Lower leg skin (tissue), 4 donors: Measurements from ENCODE around the gene SBNO2. TPM values are rescaled to one million over a fixed set of nuclear protein-coding genes. Genes with fewer than 3 reads are reported as not detected.

Experiments
- DNase-seq, 2 donors: peaks; one replicate each; pipeline ENCODE4 v3.0.0-alpha.2; 2019; ENCODE audit warnings: low spot score in 2 of 2
- H3K4me3 ChIP-seq: fragments of 200-600 bp; sonication (generic); 2 replicates; pipeline ENCODE4 v1.5.1; 2017; ENCODE audit warnings: mild to moderate bottlenecking, low read depth; ENCODE audit not compliant: poor library complexity, severe bottlenecking
- CTCF ChIP-seq, 3 donors: fragments of 450-650 bp; IDR thresholded peaks; one replicate each; pipeline ENCODE4 v1.5.1; 2016; ENCODE audit warnings: antibody characterized with exemption in 3 of 3, mild to moderate bottlenecking in 3 of 3, moderate library complexity in 2 of 3
- POLR2A ChIP-seq, 2 donors: fragments of 450-650 bp; IDR thresholded peaks; one replicate each; pipeline ENCODE4 v1.6.1; 2016 to 2017; ENCODE audit warnings: antibody characterized with exemption in 2 of 2, mild to moderate bottlenecking in 1 of 2, moderate library complexity in 1 of 2
- WGBS, 2 donors: methylation state at CpG; one replicate each; pipeline ENCODE4 v1.1.5; 2018; 5-methylcytosine and 5-hydroxymethylcytosine counted together
- intact Hi-C: fragments of 100-400 bp; cut with DNase I; formaldehyde crosslinking; loops from one replicate; pipeline ENCODE4 v1.15.0; 2023; ENCODE audit warnings: low total_unique reads
- total RNA-seq, 4 donors: library from RNA; depleted of rRNA; stranded (reverse); fragments of >200 nt; gene quantifications; one replicate each; pipeline ENCODE4 v1.1.0, GENCODE V29; 2016

The SBNO2 gene
- total RNA-seq, 4 donors from 2014 or later: 54.8 to 68.6 (median 60.3) TPM

GRCh38 chr19:1089891-1090290 lies 84.2 kb downstream of the SBNO2 start:
- intact Hi-C loops: no loop called here
- DNase-seq: no peak

GRCh38 chr19:1089126-1089771 lies 84.8 kb downstream of the SBNO2 start:
- DNase-seq: no peak
- TF ChIP-seq POLR2A (IDR thresholded peaks at IDR 0.05) (no peak), CTCF (IDR thresholded peaks at IDR 0.05) (no peak)
- 93% methylated on average over 22 to 29 of the region's 32 CpGs for WGBS, 2 donors
- H3K4me3 ChIP-seq: no peak overlapping the region
- intact Hi-C loops: no loop called here

More at GRCh38 chr19:1089891-1090290, 84.2 kb downstream of the SBNO2 start:
- no peak overlapping the region for H3K4me3 ChIP-seq
- TF ChIP-seq CTCF (IDR thresholded peaks at IDR 0.05): no peak
- TF ChIP-seq POLR2A (IDR thresholded peaks at IDR 0.05): no peak
- 71 to 83% methylated on average over 10 to 18 of the region's 22 CpGs for WGBS, 2 donors

GRCh38 chr19:1088416-1089010 lies 85.6 kb downstream of the SBNO2 start:
- TF ChIP-seq POLR2A (IDR thresholded peaks at IDR 0.05) (no peak), CTCF (IDR thresholded peaks at IDR 0.05) (no peak)
- WGBS, 2 donors: 78 to 85% methylated on average over 21 of the region's 27 CpGs
- no peak overlapping the region for H3K4me3 ChIP-seq
- no peak for DNase-seq
- intact Hi-C loops: no loop called here

GRCh38 chr19:1087813-1088415 lies 86.2 kb downstream of the SBNO2 start:
- intact Hi-C loops: no loop called here
- no peak overlapping the region for H3K4me3 ChIP-seq
- no peak for TF ChIP-seq POLR2A (IDR thresholded peaks at IDR 0.05)
- no peak for TF ChIP-seq CTCF (IDR thresholded peaks at IDR 0.05)
- DNase-seq: no peak
- WGBS, 2 donors: 62 to 66% methylated on average over 27 of the region's 27 CpGs

- DNase-seq: no peak
- intact Hi-C loops: no loop called here
- TF ChIP-seq POLR2A (IDR thresholded peaks at IDR 0.05) (no peak), CTCF (IDR thresholded peaks at IDR 0.05) (no peak)
- WGBS, 2 donors: 79 to 83% methylated on average over 21 of the region's 21 CpGs
- H3K4me3 ChIP-seq: no peak overlapping the region
Observed at GRCh38 chr19:1086613-1087012, 87.5 kb downstream of the SBNO2 start.
